Fibroblast of lung (primary cell): ENCODE measurements around the gene CORIN. TPM values are rescaled to one million over a fixed set of nuclear protein-coding genes. Genes with fewer than 3 reads are reported as not detected.
"Not testable (repeated sequence)": the region's sequence is repeated elsewhere in the genome, so short reads cannot be mapped to it uniquely, and the experiment has no call there.

Source experiments
- DNase-seq, 2 donors: peaks; one replicate each; pipeline versions ENCODE4 v3.0.0 to v3.0.0-alpha.2; 2010; ENCODE audit warnings: low read depth in 2 of 2
- H2AFZ ChIP-seq: 2 replicates; pipeline ENCODE4 v1.5.1; 2012; ENCODE audit warnings: low read length, control low read depth, inconsistent platforms
- H3K27ac ChIP-seq: 2 replicates; pipeline ENCODE4 v1.5.1; 2011; ENCODE audit warnings: low read length, control low read depth; ENCODE audit not compliant: insufficient read depth
- H3K27me3 ChIP-seq: 2 replicates; pipeline ENCODE4 v1.5.1; 2011; ENCODE audit warnings: mild to moderate bottlenecking, low read length; ENCODE audit not compliant: control insufficient read depth, insufficient read depth
- H3K36me3 ChIP-seq: 2 replicates; pipeline ENCODE4 v1.5.1; 2011; ENCODE audit warnings: low read length; ENCODE audit not compliant: control insufficient read depth, insufficient read depth
- H3K4me1 ChIP-seq: 2 replicates; pipeline ENCODE4 v1.5.1; 2011; ENCODE audit warnings: low read length; ENCODE audit not compliant: control insufficient read depth, insufficient read depth; ENCODE audit errors: extremely low read depth
- H3K4me2 ChIP-seq: 2 replicates; pipeline ENCODE4 v1.5.1; 2011; ENCODE audit warnings: low read length, control low read depth; ENCODE audit not compliant: insufficient read depth; ENCODE audit errors: extremely low read depth
- H3K4me3 ChIP-seq, 4 experiments: fragments of 200-600 bp in 1 of 4; sonication (generic) in 1 of 4; replicated peaks in 1 of 4; 2 replicates each; pipeline ENCODE4 v1.5.1; 2011 to 2016; ENCODE audit warnings: low read length in 4 of 4, low read depth in 3 of 4, mild to moderate bottlenecking in 3 of 4, control low read depth in 2 of 4, inconsistent platforms in 1 of 4, mixed read lengths in 1 of 4; ENCODE audit not compliant: insufficient read depth in 1 of 4; ENCODE audit errors: control extremely low read depth in 1 of 4
- H3K79me2 ChIP-seq: 2 replicates; pipeline ENCODE4 v1.5.1; 2012; ENCODE audit warnings: mild to moderate bottlenecking, low read length, inconsistent platforms; ENCODE audit not compliant: control insufficient read depth, insufficient read depth
- H3K9ac ChIP-seq: 2 replicates; pipeline ENCODE4 v1.5.1; 2011; ENCODE audit warnings: mild to moderate bottlenecking, low read length, control low read depth; ENCODE audit not compliant: insufficient read depth
- H3K9me3 ChIP-seq: 2 replicates; pipeline ENCODE4 v1.5.1; 2012; ENCODE audit warnings: low read depth, low read length; ENCODE audit not compliant: control insufficient read depth, insufficient read depth
- H4K20me1 ChIP-seq: 2 replicates; pipeline ENCODE4 v1.5.1; 2011; ENCODE audit warnings: low read length; ENCODE audit not compliant: control insufficient read depth, insufficient read depth; ENCODE audit errors: extremely low read depth
- CTCF ChIP-seq, 2 donors: IDR thresholded peaks in 1 of 2; conservative IDR thresholded peaks in 1 of 2; 1 replicate in 1 of 2; 2 replicates in 1 of 2; pipeline ENCODE4 v1.5.1; 2011 to 2012; ENCODE audit warnings: low read length in 2 of 2, control low read depth in 1 of 2, inconsistent platforms in 1 of 2, low read depth in 1 of 2, mild to moderate bottlenecking in 1 of 2
- EZH2 ChIP-seq: IDR thresholded peaks from 2 replicates; pipeline ENCODE4 v1.5.1; 2012; ENCODE audit warnings: low read length, control low read depth, mild to moderate bottlenecking; ENCODE audit errors: missing control alignments
- polyA plus RNA-seq, 2 donors: library from polyadenylated mRNA; depleted of rRNA in 1 of 2; stranded (reverse) in 1 of 2; unstranded in 1 of 2; fragments of >200 nt; gene quantifications; 2 replicates each; pipeline ENCODE4 v1.2.1, GENCODE V29; 2011 to 2012; ENCODE audit warnings: missing spikeins in 1 of 2
- total RNA-seq: library from RNA; depleted of rRNA; stranded (reverse); fragments of >200 nt; gene quantifications from 2 replicates; pipeline ENCODE4 v1.2.1, GENCODE V29; 2014

CORIN gene
- total and polyA plus RNA-seq, 2 donors (not counting 1 experiment from before 2014, with no cell fraction given), result 1.5 to 22.2 TPM

DNA sequence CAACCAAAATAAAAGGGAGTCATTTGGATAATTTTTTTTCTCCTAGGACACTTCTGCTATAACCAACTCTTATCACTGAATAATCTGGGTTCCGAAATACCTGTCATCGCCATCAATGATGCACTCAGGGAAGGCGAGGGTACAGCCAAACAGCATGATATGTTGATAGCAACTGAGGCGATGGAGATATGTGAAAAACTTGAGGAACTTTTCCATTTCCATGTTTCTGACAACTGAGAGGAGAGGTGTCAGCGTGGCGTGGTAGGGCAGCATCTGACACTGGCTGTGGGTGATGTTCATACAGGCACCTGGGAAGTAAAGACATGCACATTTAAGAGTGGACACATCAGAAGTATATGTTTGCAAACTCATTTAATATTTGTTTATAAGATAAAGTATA, 74.6 kb downstream of the CORIN start:
- H2AFZ ChIP-seq, result no peak overlapping the region
- no peak overlapping the region for H3K4me3 ChIP-seq
- no peaks in the 10 kb centered on the region for H3K27me3 ChIP-seq

DNA sequence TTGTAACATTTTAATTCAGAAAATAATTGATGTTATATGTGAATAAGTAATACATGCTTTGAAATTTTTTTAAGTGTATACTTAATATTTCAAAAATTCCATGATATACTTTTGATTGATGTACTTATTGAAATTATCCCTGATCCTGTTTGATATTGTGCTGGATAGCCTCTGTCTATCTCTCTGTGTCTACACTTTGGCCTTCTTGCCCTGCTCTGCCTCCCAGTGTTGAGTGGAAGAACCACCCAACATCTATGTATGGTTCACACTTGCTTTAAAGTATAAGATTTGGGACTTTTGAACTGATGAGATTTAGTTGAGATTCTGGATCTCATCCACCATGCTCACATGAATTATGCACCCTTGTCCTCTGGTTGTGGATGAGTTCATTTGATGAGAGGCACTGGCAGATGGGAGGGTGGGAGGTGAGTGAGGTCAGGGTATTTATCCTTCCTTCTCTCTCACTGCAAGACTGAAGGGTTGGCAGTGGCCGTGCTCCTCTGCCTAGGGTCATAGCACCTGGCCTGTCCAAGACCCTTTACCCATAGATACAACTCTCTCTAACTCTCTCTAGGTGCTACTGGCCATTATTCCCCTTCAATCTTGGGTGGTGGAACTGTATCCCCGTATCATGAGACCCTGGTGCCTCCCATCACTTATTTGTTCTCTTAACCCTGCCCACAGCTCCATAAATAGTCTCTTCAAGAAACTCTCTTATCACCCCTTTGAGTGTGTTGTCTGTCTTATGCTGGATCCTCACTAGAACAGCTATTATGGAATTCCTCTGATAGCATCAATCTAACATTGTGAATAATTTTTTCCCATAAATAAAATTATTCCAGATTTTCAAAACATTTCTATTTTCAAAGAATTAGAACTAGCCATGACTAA, 75.2 kb downstream of the CORIN start:
- no peak overlapping the region for H3K9ac ChIP-seq
- no peak for TF ChIP-seq CTCF (conservative IDR thresholded peaks at IDR 0.05 in 1 of 2, IDR thresholded peaks at IDR 0.05 in 1 of 2; ENCODE audit: low read depth in 1 of 2, low read length in 2 of 2)
- no peak for TF ChIP-seq EZH2
- no peak overlapping the region for H3K27ac ChIP-seq
- no peaks in the 10 kb centered on the region for H3K36me3 ChIP-seq
- no peaks in the 10 kb centered on the region for H3K4me1 ChIP-seq
- no peaks in the 10 kb centered on the region for H3K27me3 ChIP-seq
- no peaks in the 10 kb centered on the region for H3K9me3 ChIP-seq
- DNase-seq, result no peak
- H3K79me2 ChIP-seq, result no peaks in the 10 kb centered on the region
- H3K4me2 ChIP-seq, result no peak overlapping the region
- H3K4me3 ChIP-seq, result no peak overlapping the region
- H2AFZ ChIP-seq, result no peak overlapping the region
- no peaks in the 10 kb centered on the region for H4K20me1 ChIP-seq

More for the DNA sequence above, 74.6 kb downstream of the CORIN start:
- TF ChIP-seq CTCF (conservative IDR thresholded peaks at IDR 0.05 in 1 of 2, IDR thresholded peaks at IDR 0.05 in 1 of 2; ENCODE audit: low read depth in 1 of 2, low read length in 2 of 2) (no peak), EZH2 (no peak)
- no peaks in the 10 kb centered on the region for H3K4me1 ChIP-seq
- no peaks in the 10 kb centered on the region for H3K79me2 ChIP-seq
- H3K36me3 ChIP-seq, result no peaks in the 10 kb centered on the region
- no peak overlapping the region for H3K9ac ChIP-seq
- H3K27ac ChIP-seq, result no peak overlapping the region
- DNase-seq, result no peak
- no peaks in the 10 kb centered on the region for H4K20me1 ChIP-seq
- H3K4me2 ChIP-seq, result no peak overlapping the region
- no peaks in the 10 kb centered on the region for H3K9me3 ChIP-seq

- not testable (repeated sequence) for H3K9me3 ChIP-seq, H3K36me3 ChIP-seq, H3K4me2 ChIP-seq, H3K9ac ChIP-seq, H3K79me2 ChIP-seq, DNase-seq, H3K27me3 ChIP-seq, H2AFZ ChIP-seq, H3K4me1 ChIP-seq, H3K27ac ChIP-seq, H4K20me1 ChIP-seq, H3K4me3 ChIP-seq
These were observed 84.6 kb downstream of the CORIN start for GRCh38 chr4:47753316-47753715.
